Osteocyte (in vitro differentiated cells): ENCODE data around the gene BGN. TPM values are rescaled to one million over a fixed set of nuclear protein-coding genes. Genes with fewer than 3 reads are reported as not detected.

Experiments
- DNase-seq: peaks from one replicate; pipeline ENCODE4 v3.0.0; 2021; ENCODE audit warnings: mixed read lengths; ENCODE audit not compliant: unreplicated experiment; ENCODE audit errors: extremely low spot score
- H3K27ac Mint-ChIP-seq: one replicate; pipeline ENCODE4 v1.8.0; 2021; ENCODE audit warnings: mild to moderate bottlenecking, mixed read lengths; ENCODE audit not compliant: unreplicated experiment
- H3K27me3 Mint-ChIP-seq: one replicate; pipeline ENCODE4 v1.8.0; 2021; ENCODE audit warnings: mixed read lengths; ENCODE audit not compliant: unreplicated experiment
- H3K36me3 Mint-ChIP-seq: one replicate; pipeline ENCODE4 v1.8.0; 2021; ENCODE audit warnings: mixed read lengths; ENCODE audit not compliant: unreplicated experiment
- H3K4me1 Mint-ChIP-seq: one replicate; pipeline ENCODE4 v1.8.0; 2021; ENCODE audit warnings: mixed read lengths; ENCODE audit not compliant: unreplicated experiment
- H3K4me3 Mint-ChIP-seq: one replicate; pipeline ENCODE4 v1.8.0; 2021; ENCODE audit warnings: mild to moderate bottlenecking, moderate library complexity, mixed read lengths; ENCODE audit not compliant: unreplicated experiment
- H3K9me3 Mint-ChIP-seq: one replicate; pipeline ENCODE4 v1.8.0; 2021; ENCODE audit warnings: mixed read lengths; ENCODE audit not compliant: unreplicated experiment
- total RNA-seq: library from RNA; stranded (reverse); gene quantifications from 2 replicates; pipeline ENCODE4 v1.2.1, GENCODE V29; 2021
- TF ChIP-seq, protein P1 (sequence below): fragments of 200-600 bp; sonication (generic); IDR thresholded peaks from 2 replicates; pipeline ENCODE4 v1.5.0; 2021; ENCODE audit warnings: antibody characterized with exemption, mild to moderate bottlenecking, moderate library complexity

The BGN gene
- total RNA-seq, 1 donor from 2014 or later = 1,633 TPM

GRCh38 chrX:153502131-153502530 is 7.4 kb downstream of the BGN start:
- TF ChIP-seq, protein P1, sequence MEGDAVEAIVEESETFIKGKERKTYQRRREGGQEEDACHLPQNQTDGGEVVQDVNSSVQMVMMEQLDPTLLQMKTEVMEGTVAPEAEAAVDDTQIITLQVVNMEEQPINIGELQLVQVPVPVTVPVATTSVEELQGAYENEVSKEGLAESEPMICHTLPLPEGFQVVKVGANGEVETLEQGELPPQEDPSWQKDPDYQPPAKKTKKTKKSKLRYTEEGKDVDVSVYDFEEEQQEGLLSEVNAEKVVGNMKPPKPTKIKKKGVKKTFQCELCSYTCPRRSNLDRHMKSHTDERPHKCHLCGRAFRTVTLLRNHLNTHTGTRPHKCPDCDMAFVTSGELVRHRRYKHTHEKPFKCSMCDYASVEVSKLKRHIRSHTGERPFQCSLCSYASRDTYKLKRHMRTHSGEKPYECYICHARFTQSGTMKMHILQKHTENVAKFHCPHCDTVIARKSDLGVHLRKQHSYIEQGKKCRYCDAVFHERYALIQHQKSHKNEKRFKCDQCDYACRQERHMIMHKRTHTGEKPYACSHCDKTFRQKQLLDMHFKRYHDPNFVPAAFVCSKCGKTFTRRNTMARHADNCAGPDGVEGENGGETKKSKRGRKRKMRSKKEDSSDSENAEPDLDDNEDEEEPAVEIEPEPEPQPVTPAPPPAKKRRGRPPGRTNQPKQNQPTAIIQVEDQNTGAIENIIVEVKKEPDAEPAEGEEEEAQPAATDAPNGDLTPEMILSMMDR = no peak
- H3K4me1 Mint-ChIP-seq = peaks cover 31% of the 10 kb centered on the region
- DNase-seq = no peak
- no peak overlapping the region for H3K27ac Mint-ChIP-seq
- no peaks in the 10 kb centered on the region for H3K27me3 Mint-ChIP-seq
- H3K9me3 Mint-ChIP-seq = no peaks in the 10 kb centered on the region
- no peak overlapping the region for H3K4me3 Mint-ChIP-seq
- peaks cover 8% of the 10 kb centered on the region for H3K36me3 Mint-ChIP-seq

DNA sequence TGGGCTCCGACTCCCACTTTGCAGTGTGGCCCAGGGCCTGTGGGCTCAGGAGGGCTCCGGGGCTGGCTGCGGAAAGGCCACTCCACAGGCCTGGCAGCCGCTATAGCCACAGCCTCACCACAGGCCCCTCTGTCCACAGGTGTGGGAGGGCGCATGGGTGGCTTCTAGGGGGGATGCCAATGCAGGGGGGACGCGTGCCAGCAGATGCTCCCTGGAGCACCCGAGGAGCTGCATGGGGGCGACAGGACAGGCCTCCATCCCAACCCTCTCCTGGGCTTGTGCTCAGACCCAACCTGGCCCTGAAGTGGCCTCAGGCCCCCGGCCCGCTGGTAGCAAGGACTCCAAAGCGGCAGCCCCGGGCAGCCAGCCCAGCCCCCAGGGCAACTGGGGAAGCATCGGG is 8.0 kb downstream of the BGN start:
- Mint-ChIP-seq H3K36me3 (peaks cover 11% of the 10 kb centered on the region), H3K4me1 (peaks cover 33% of the 10 kb centered on the region), H3K9me3 (no peaks in the 10 kb centered on the region), H3K4me3 (no peak overlapping the region), H3K27ac (no peak overlapping the region), H3K27me3 (no peaks in the 10 kb centered on the region)
- TF ChIP-seq, protein P1 = no peak
- no peak for DNase-seq

GRCh38 chrX:153504445-153505016 is 9.8 kb downstream of the BGN start:
- no peak for DNase-seq
- peaks cover 11% of the 10 kb centered on the region for H3K36me3 Mint-ChIP-seq
- no peaks in the 10 kb centered on the region for H3K9me3 Mint-ChIP-seq
- H3K4me3 Mint-ChIP-seq = no peak overlapping the region
- TF ChIP-seq, protein P1 = no peak
- no peak overlapping the region for H3K27ac Mint-ChIP-seq
- H3K27me3 Mint-ChIP-seq = no peaks in the 10 kb centered on the region
- peaks cover 20% of the 10 kb centered on the region for H3K4me1 Mint-ChIP-seq

GRCh38 chrX:153505361-153505760 is 10.6 kb downstream of the BGN start:
- no peaks in the 10 kb centered on the region for H3K27me3 Mint-ChIP-seq
- no peak overlapping the region for H3K27ac Mint-ChIP-seq
- H3K4me3 Mint-ChIP-seq = no peak overlapping the region
- TF ChIP-seq, protein P1 = no peak
- DNase-seq = no peak
- no peaks in the 10 kb centered on the region for H3K9me3 Mint-ChIP-seq
- H3K36me3 Mint-ChIP-seq = peaks cover 11% of the 10 kb centered on the region
- H3K4me1 Mint-ChIP-seq = peaks cover 14% of the 10 kb centered on the region

DNA sequence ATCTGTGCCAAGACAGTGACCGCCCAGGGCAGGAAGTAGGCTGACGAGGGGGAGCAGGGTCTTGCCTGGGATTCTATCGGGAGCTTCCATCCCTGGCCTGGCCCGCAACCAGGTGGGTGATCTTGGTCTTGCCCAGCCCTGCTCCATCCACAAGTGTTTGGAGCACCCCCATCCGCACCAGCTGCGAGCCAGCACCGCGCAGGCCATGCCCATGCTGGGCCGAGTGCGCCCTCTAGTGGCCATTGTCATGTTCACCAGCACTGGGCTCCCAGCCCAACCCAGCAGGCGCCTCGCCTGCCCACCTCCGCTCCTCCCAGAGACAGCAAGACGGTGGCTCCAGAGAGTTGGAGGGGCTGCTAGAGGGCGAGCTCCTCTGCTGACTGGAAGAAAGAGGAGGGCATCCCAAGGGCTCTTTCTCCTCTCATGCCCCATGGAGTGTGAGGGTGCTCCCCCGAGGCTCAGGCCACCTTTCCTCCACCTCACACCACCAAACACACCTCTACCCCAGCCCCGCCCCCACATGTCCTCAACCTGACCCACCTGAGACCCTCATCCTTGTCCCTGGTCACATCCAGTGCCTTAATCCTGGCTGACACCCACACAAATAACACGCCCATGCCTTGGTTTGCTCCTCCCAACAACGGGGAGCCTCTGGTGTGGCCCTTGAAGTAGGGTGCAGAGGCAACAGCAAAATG is 12.9 kb downstream of the BGN start:
- Mint-ChIP-seq H3K36me3 (peaks cover 11% of the 10 kb centered on the region), H3K27ac (no peak overlapping the region)
- peak; percentile 95 for DNase-seq

More for the DNA sequence above, 12.9 kb downstream of the BGN start:
- H3K4me3 Mint-ChIP-seq = no peak overlapping the region
- H3K27me3 Mint-ChIP-seq = no peaks in the 10 kb centered on the region
- H3K4me1 Mint-ChIP-seq = peaks cover 6% of the 10 kb centered on the region
- no peaks in the 10 kb centered on the region for H3K9me3 Mint-ChIP-seq
- TF ChIP-seq, protein P1 = peak; percentile 78
